BE2C (cell line): ENCODE measurements around the gene YPEL1.
"Not testable (repeated sequence)": the region's sequence is repeated elsewhere in the genome, so short reads cannot be mapped to it uniquely, and the experiment has no call there.

ENCODE experiments used
- DNase-seq: peaks from one replicate; pipeline ENCODE4 v3.0.0-alpha.2; 2020
- H3K27me3 ChIP-seq: fragments of 250-450 bp; sonication (Bioruptor Pico); 2 replicates; pipeline ENCODE4 v1.5.1; 2020; ENCODE audit warnings: mild to moderate bottlenecking
- H3K36me3 ChIP-seq: fragments of 250-450 bp; sonication (Bioruptor Pico); 2 replicates; pipeline ENCODE4 v1.5.1; 2020; ENCODE audit warnings: mild to moderate bottlenecking
- H3K4me1 ChIP-seq: fragments of 250-450 bp; sonication (Bioruptor Pico); 2 replicates; pipeline ENCODE4 v1.5.1; 2020
- H3K4me3 ChIP-seq: 2 replicates; pipeline ENCODE4 v1.5.1; 2011; ENCODE audit warnings: low read depth, low read length
- H3K9me3 ChIP-seq: fragments of 250-450 bp; sonication (Bioruptor Pico); 2 replicates; pipeline ENCODE4 v1.5.1; 2020
- TF ChIP-seq, protein P1 (sequence below): IDR thresholded peaks from 2 replicates; pipeline ENCODE4 v1.5.1; 2012; ENCODE audit warnings: mild to moderate bottlenecking, low read depth, low read length

YPEL1 gene

DNA sequence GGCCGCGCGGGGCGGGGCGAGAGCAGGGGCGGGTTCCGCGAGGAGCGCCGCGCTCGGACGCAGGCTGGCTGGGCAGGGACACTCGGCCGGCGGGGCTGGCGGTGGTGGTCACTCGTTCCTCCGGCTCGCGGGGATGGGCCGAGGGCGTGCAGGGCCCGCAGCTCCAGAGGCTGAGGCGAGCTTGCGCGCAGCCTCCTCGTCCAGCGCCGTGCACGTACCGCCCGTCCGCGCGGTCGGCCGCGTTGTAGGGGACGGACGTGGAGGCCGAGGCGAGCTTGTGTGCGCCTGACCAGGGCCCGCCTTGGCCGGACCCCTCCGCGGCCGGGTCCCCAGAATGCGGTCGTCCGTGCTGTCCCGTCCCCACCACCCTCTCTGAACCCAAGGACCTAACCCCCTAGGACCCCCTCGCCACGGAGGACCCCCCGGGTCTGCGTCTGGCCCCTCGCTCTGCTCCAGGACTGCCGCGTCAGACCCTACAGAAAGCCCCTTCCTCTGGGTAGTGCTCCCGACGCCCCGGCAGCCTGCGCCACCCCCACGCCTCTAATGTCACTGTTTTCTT lies 569 bp upstream of the YPEL1 start:
- no peak overlapping the region for H3K4me3 ChIP-seq
- TF ChIP-seq, protein P1, sequence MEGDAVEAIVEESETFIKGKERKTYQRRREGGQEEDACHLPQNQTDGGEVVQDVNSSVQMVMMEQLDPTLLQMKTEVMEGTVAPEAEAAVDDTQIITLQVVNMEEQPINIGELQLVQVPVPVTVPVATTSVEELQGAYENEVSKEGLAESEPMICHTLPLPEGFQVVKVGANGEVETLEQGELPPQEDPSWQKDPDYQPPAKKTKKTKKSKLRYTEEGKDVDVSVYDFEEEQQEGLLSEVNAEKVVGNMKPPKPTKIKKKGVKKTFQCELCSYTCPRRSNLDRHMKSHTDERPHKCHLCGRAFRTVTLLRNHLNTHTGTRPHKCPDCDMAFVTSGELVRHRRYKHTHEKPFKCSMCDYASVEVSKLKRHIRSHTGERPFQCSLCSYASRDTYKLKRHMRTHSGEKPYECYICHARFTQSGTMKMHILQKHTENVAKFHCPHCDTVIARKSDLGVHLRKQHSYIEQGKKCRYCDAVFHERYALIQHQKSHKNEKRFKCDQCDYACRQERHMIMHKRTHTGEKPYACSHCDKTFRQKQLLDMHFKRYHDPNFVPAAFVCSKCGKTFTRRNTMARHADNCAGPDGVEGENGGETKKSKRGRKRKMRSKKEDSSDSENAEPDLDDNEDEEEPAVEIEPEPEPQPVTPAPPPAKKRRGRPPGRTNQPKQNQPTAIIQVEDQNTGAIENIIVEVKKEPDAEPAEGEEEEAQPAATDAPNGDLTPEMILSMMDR = no peak

DNA sequence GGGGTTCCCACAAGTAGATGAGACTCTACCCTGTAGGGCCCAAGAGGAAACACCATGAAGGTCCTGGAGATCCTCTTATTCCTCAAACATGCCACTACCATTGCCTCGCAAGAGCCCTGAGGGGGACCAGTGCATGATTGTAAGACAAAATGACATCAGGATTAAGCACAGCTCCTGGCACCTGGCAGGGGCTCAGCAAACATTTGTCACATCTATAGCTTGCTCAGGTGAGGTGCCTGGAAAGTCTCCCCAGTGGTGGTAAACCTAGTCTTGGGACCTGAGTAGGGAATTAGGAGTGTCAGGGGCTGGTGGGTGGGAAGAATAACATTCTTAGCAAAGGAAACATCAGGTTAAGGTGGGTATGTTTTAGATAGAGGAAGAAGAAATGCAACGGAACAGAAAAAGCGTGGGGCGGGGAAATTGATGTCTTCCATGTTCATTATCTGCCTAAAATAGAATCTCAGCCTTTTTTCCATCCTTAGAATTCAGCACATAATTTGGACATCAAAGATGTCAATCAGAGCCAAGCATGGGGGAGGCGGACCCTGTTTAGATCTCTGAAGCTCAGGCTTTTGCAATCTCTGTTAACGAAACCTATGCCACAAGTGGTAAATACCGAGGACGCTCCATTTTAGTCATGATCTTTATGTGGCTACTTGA lies 924 bp downstream of the YPEL1 start:
- Histone ChIP-seq H3K27me3 (no peaks in the 10 kb centered on the region; the same call in 1 of the 2 replicates), H3K4me3 (peak overlapping the region; percentile 66), H3K4me1 (no peaks in the 10 kb centered on the region), H3K36me3 (no peaks in the 10 kb centered on the region), H3K9me3 (peaks cover 4% of the 10 kb centered on the region)
- TF ChIP-seq, protein P1 = no peak
- DNase-seq = no peak

More for the DNA sequence above, 569 bp upstream of the YPEL1 start:
- Histone ChIP-seq H3K4me1 (no peaks in the 10 kb centered on the region), H3K36me3 (no peaks in the 10 kb centered on the region), H3K27me3 (no peaks in the 10 kb centered on the region; the same call in 1 of the 2 replicates), H3K9me3 (peaks cover 4% of the 10 kb centered on the region)
- no peak for DNase-seq

- H3K36me3 ChIP-seq = no peaks in the 10 kb centered on the region
- H3K4me1 ChIP-seq = no peaks in the 10 kb centered on the region
- no peak for DNase-seq
- H3K4me3 ChIP-seq = no peak overlapping the region
- H3K27me3 ChIP-seq = no peaks in the 10 kb centered on the region; the same call in 1 of the 2 replicates
- peaks cover 4% of the 10 kb centered on the region for H3K9me3 ChIP-seq
- TF ChIP-seq, protein P1 = no peak
Observed at GRCh38 chr22:21731503-21731902, 4.1 kb downstream of the YPEL1 start.

- Histone ChIP-seq H3K4me3 (no peak overlapping the region), H3K36me3 (no peaks in the 10 kb centered on the region), H3K9me3 (no peaks in the 10 kb centered on the region), H3K27me3 (no peaks in the 10 kb centered on the region; the same call in 1 of the 2 replicates), H3K4me1 (no peaks in the 10 kb centered on the region)
- DNase-seq = no peak
- TF ChIP-seq, protein P1 = no peak
Observed at GRCh38 chr22:21730535-21731308, 4.9 kb downstream of the YPEL1 start.

- H3K4me1 ChIP-seq, H3K27me3 ChIP-seq, H3K9me3 ChIP-seq, H3K36me3 ChIP-seq, H3K4me3 ChIP-seq, DNase-seq: not testable (repeated sequence)
Observed at GRCh38 chr22:21729184-21729583, 6.4 kb downstream of the YPEL1 start.

DNA sequence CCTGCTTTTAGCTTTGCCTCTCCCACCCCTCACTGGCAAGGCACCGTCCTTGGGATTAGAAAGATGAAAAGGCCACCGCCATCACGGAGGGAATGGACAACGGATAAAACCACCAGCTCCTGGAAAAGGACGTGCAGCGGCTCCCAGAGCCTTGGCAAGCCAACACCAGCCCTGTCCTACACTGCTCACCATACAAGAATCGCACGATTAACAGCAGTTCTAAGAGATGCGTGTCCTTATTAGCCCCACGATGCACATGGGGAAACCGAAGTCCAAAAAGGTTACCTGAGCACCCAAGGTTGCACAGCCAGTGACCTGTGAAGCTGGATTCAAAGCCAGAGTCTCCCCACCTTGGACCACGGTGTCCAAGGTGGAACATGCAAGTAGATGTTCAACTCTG lies 7.3 kb downstream of the YPEL1 start:
- DNase-seq = no peak
- Histone ChIP-seq H3K4me1 (no peaks in the 10 kb centered on the region), H3K9me3 (no peaks in the 10 kb centered on the region), H3K27me3 (no peaks in the 10 kb centered on the region), H3K4me3 (no peak overlapping the region), H3K36me3 (no peaks in the 10 kb centered on the region)
- TF ChIP-seq, protein P1 = no peak
